Measurements from ENCODE around the gene EPS8L3.
"Not testable (repeated sequence)": the region's sequence is repeated elsewhere in the genome, so short reads cannot be mapped to it uniquely, and the experiment has no call there.

The EPS8L3 gene

GRCh38 chr1:109704173-109704572 lies 59.5 kb downstream of the EPS8L3 start:
- DNase-seq = no peak

GRCh38 chr1:109702940-109703339 lies 60.8 kb downstream of the EPS8L3 start:
- not testable (repeated sequence) for DNase-seq

Measured in NCI-H2029 (cell line).